Stimulated activated CD4-positive, alpha-beta T cell treated with anti-CD3 and anti-CD28 coated beads, Interleukin-1b, Interleukin-23, amount 100 ng/mL, for 4 hours (primary cell): ENCODE measurements around the gene GBP7.

ENCODE experiments used
- DNase-seq, 2 donors: peaks; one replicate each; pipeline ENCODE4 v3.0.0-alpha.2; 2020; ENCODE audit warnings: low read depth in 2 of 2

The GBP7 gene

GRCh38 chr1:89114662-89115061 lies 61.1 kb downstream of the GBP7 start:
- DNase-seq = no peak

DNA sequence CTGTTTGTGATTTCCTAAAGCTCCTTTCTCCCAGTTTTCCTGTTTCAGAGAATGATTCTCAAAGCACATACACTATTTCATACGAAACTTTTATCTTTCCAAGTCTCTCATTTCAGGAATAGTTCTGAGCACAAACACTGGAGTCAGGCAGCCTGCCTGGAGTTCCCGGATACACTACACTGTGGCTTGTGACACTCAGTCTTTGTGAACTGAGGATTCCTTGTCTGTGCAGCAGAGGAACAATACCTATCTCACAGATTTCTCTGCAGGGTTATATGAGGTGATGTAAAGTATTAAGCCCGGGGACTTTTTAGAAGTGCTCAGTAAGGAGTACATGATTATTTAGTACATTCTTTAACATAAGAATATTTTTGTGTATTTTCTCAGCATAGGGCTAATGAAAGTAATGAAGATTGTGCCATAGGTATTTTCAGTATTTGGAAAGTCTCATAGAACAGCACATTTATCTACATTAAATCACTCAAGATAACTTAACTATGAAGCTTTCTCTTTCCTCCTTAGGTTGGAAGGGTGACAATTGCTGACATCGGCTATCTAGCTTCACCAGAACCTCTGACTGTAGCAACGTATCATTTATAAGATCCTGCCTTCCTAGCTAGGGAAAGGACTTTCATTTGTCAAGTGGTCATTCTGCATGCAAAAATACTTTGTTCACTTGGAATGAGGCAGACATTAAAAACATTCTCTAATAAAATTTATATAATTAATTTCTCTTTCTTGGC lies 62.8 kb downstream of the GBP7 start:
- no peak for DNase-seq

GRCh38 chr1:89104687-89105086 lies 71.1 kb downstream of the GBP7 start:
- DNase-seq = no peak

- DNase-seq = no peak
Observed at GRCh38 chr1:89104147-89104546, 71.7 kb downstream of the GBP7 start.

- DNase-seq = no peak
Observed at GRCh38 chr1:89102021-89102420, 73.8 kb downstream of the GBP7 start.

DNA sequence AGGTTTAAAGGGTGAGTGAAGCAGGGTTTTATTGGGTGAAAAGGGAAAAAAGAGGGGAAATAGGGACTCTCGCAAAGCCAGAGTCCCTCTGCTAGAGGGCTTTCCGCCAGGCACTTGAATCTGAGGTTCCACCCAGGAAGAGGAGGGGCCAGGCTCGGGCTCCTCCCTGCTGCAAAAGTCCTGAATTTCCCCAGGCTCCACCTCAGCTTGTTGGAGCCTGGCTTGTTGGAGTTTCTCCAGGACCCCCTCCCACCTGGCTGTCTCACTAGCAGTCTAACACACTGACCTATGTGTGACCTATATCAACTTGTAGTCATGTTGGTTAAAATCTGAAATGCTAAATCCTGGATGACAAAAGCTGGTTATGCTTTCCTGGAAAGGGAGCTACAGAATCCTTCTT lies 75.4 kb downstream of the GBP7 start:
- no peak for DNase-seq

DNA sequence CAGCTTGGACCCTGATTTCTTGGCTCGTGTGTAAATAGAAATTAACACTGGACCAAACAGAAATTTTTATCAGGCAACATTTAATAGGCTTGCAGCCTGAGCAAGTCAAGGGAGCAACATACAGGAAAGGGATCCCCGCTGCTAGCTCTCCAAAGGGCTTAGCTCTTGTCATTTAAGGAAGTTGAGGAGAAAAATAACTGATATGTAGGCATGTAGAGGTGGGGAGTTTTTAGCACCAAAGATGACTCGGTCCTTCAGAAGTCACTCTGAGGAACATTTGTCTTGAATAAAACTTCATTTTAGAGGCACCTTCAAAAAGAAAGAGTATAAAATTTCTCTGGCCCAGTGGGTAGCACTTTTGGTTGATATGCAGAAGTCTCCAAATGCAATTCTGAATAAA lies 76.9 kb downstream of the GBP7 start:
- DNase-seq = no peak

DNA sequence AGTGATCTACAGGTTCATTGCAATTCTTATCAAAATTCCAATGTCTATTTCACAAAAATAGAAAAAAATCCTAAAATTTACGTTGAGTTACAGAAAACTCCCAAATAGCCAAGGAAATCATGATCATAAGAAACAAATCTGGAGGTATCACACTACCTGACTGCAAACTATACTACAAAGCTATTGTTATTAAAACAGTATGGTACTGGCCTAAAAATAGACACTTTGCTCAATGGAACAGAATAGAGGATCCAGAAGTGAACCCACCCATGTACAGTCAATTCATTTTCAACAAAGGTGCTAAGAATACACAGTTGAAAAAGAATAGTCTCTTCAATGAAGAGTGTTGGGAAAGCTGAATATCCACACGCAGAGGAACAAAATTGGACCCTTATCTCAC lies 80.1 kb downstream of the GBP7 start:
- no peak for DNase-seq

DNA sequence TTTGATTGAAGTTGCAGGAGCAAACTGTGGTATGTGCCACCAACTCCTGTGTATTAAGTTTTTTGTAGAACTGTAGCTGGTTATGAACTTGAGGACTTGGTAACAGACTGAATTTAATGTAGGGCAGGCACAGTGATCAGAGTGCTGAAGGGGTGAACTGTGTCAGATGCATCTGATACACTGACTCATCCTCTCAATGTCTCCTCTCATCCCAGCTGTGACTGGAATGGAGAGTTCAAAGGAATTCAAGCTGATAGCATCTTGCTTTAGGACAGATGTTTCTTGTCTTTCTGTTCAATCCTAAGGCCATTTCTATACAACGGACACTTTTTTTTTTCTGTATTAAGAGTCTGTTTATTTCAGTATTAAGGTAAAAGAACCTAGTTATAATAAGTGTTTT lies 85.8 kb downstream of the GBP7 start:
- DNase-seq = no peak

DNA sequence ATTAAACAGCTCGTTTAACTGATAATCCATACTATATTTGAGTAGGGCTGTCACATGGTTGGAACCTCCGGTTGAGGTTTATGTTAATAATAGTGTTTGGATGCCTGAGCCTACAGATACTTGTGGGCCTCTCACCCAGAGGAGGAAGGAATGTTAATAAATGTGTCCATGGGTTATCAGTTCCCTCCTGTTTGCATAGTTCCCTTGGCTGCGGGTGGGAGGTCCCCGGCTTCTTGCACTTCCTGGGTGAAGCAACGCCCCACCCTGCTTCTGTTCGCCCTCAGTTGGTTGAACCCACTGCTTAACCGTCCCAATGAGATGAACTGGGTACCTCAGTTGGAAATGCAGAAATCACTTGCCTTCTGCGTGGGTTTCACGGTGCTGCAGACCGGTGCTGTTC lies 87.2 kb downstream of the GBP7 start:
- no peak for DNase-seq

GRCh38 chr1:89087241-89087640 lies 88.6 kb downstream of the GBP7 start:
- DNase-seq = no peak

DNA sequence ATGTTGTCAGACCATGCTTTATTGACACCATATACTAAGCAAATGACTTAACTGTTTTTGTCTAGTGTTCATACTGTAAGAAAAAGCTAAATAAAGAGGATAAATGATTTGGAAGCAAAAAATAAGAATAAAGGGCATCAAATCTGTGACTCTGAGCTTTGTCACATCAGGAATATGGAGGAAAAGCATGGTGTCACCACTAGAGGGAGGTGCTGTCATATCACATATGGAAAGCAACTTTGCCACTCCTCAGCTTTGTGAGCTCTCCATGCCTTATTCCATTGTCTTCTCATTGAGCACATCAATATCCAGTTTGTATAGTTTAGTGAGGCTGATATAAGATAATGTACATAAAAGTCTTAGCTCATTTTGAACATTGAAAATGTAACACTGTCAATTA lies 90.0 kb downstream of the GBP7 start:
- DNase-seq = peak in 1 of 2 donors; percentile 29
